K562 (cell line): ENCODE measurements around the gene E2F3. TPM values are rescaled to one million over a fixed set of nuclear protein-coding genes. Genes with fewer than 3 reads are reported as not detected.

ENCODE experiments used
- CBX3 ChIP-seq, 2 experiments: IDR thresholded peaks; 1 replicate in 1 of 2; 2 replicates in 1 of 2; pipeline ENCODE4 v1.6.1; 2012; ENCODE audit warnings: inconsistent platforms in 2 of 2, low read length in 2 of 2, borderline replicate concordance in 1 of 2, control low read depth in 1 of 2
- CEBPG ChIP-seq, 3 experiments: fragments of 200-800 bp in 1 of 3; sonication (Bioruptor generic) in 1 of 3; sonication (generic) in 1 of 3; formaldehyde crosslinking in 1 of 3; IDR thresholded peaks in 2 of 3; conservative IDR thresholded peaks in 1 of 3; 2 replicates each; pipeline versions ENCODE4 v1.6.1 to v1.8.0; 2016 to 2022; ENCODE audit warnings: missing compliant biosample characterization in 2 of 3, missing genetic modification characterization in 2 of 3, mild to moderate bottlenecking in 1 of 3, missing genetic modification reagents in 1 of 3
- FOSL1 ChIP-seq: fragments of 200-800 bp; sonication (Bioruptor generic); conservative IDR thresholded peaks from 2 replicates; pipeline ENCODE4 v1.6.1; 2016; ENCODE audit warnings: missing genetic modification characterization, missing compliant biosample characterization
- GTF2A2 ChIP-seq: IDR thresholded peaks from 2 replicates; pipeline ENCODE4 v1.6.1; 2016; ENCODE audit warnings: mild to moderate bottlenecking, missing genetic modification characterization, missing compliant biosample characterization
- GTF2E2 ChIP-seq: fragments of 200-800 bp; sonication (Bioruptor generic); IDR thresholded peaks from 2 replicates; pipeline ENCODE4 v1.6.1; 2016; ENCODE audit warnings: missing genetic modification characterization, missing compliant biosample characterization
- GTF3C2 ChIP-seq: IDR thresholded peaks from 3 replicates; pipeline ENCODE4 v1.6.1; 2011; ENCODE audit warnings: borderline replicate concordance, mild to moderate bottlenecking, moderate library complexity; ENCODE audit not compliant: insufficient read length; ENCODE audit errors: extremely low read depth
- L3MBTL2 ChIP-seq: fragments of 450-650 bp; IDR thresholded peaks from 2 replicates; pipeline ENCODE4 v1.6.1; 2016; ENCODE audit warnings: mild to moderate bottlenecking, moderate library complexity
- MED1 ChIP-seq: sonication (generic); formaldehyde crosslinking; IDR thresholded peaks from 2 replicates; pipeline ENCODE4 v1.8.1; 2023; ENCODE audit warnings: missing genetic modification reagents, borderline replicate concordance
- NEUROD1 ChIP-seq: fragments of 150-350 bp; IDR thresholded peaks from 2 replicates; pipeline ENCODE4 v1.6.1; 2014; ENCODE audit warnings: borderline replicate concordance, low read length, low read depth; ENCODE audit not compliant: partially characterized antibody
- REST ChIP-seq, 2 experiments: fragments of 450-650 bp; formaldehyde crosslinking in 1 of 2; IDR thresholded peaks; 2 replicates each; pipeline versions ENCODE4 v1.4.0 to v1.6.1; 2014 to 2020; ENCODE audit warnings: mild to moderate bottlenecking in 2 of 2, borderline replicate concordance in 1 of 2, low read depth in 1 of 2
- SIX5 ChIP-seq, 2 experiments: IDR thresholded peaks; 2 replicates each; pipeline ENCODE4 v1.6.1; 2011; ENCODE audit warnings: low read length in 2 of 2, borderline replicate concordance in 1 of 2, low read depth in 1 of 2, mild to moderate bottlenecking in 1 of 2, moderate library complexity in 1 of 2; ENCODE audit not compliant: insufficient read depth in 1 of 2
- ZHX1 ChIP-seq: fragments of 150-350 bp; conservative IDR thresholded peaks from 2 replicates; pipeline ENCODE4 v1.6.1; 2014; ENCODE audit warnings: low read length
- polyA plus RNA-seq, 8 experiments: library from polyadenylated mRNA; depleted of rRNA in 4 of 8; stranded (reverse) in 5 of 8; unstranded in 3 of 8; fragments of >200 nt; fragmentation: Nextera tagmentation in 2 of 8; fragmentation: Illumina TruSeq in 1 of 8; extraction: Ambion mirVana in 2 of 8; extraction: Trizol in 1 of 8; gene quantifications; 2 replicates each; pipeline versions ENCODE4 v1.2.1 to v1.2.3, GENCODE V29; 2011 to 2014; ENCODE audit warnings: inconsistent platforms in 1 of 8, missing spikeins in 1 of 8
- total RNA-seq, 7 experiments: library from RNA; depleted of rRNA in 6 of 7; stranded (reverse); fragments of >200 nt in 6 of 7; fragmentation: Illumina TruSeq in 2 of 7; extraction: Trizol in 2 of 7; gene quantifications; 2 replicates each; pipeline versions ENCODE4 v1.2.1 to v1.2.3, GENCODE V29; 2011 to 2021; ENCODE audit warnings: low replicate concordance in 1 of 7

Gene E2F3
- total and polyA plus RNA-seq, 9 of the 15 experiments (the other 6 are each of a cell fraction or from before 2014, with no cell fraction given): 11.1 to 44.7 (median 27.2) TPM

GRCh38 chr6:20409427-20409971 is 7.8 kb downstream of the E2F3 start (continued):
- no peak for TF ChIP-seq SIX5 (IDR thresholded peaks at IDR 0.05; ENCODE audit: borderline replicate concordance in 1 of 2, insufficient read depth in 1 of 2, low read depth in 1 of 2, low read length in 2 of 2)
- peak; percentile 22; the same call in 1 of the 2 replicates for TF ChIP-seq L3MBTL2
- peak; percentile 62 for TF ChIP-seq NEUROD1
- TF ChIP-seq ZHX1: no peak
- no peak for TF ChIP-seq CBX3 (IDR thresholded peaks at IDR 0.05; ENCODE audit: borderline replicate concordance in 1 of 2, low read length in 2 of 2)
- no peak for TF ChIP-seq MED1 (CRISPR knock-in tag)
- peak; percentile 54; the same call in 1 of the 2 replicates for TF ChIP-seq FOSL1 (tag)
- no peak for TF ChIP-seq GTF2A2
- TF ChIP-seq REST (IDR thresholded peaks at IDR 0.05; ENCODE audit: borderline replicate concordance): no peak; the same call in 1 of the 2 replicates
- TF ChIP-seq REST (CRISPR knock-in tag; IDR thresholded peaks at IDR 0.05; ENCODE audit: low read depth): no peak
- no peak for TF ChIP-seq GTF3C2
- no peak for TF ChIP-seq GTF2E2 (tag)
- TF ChIP-seq CEBPG (CRISPR knock-in tag; IDR thresholded peaks at IDR 0.05): no peak
- no peak for TF ChIP-seq CEBPG (tag; conservative IDR thresholded peaks at IDR 0.05 in 1 of 2, IDR thresholded peaks at IDR 0.05 in 1 of 2)
